Measurements from ENCODE around the gene VWA7. TPM values are rescaled to one million over a fixed set of nuclear protein-coding genes. Genes with fewer than 3 reads are reported as not detected.
A peak's percentile ranks its signal among the peaks of the same experiment; 100 is the strongest.

Gene VWA7
- total RNA-seq, 1 donor: 0.36 TPM

DNA sequence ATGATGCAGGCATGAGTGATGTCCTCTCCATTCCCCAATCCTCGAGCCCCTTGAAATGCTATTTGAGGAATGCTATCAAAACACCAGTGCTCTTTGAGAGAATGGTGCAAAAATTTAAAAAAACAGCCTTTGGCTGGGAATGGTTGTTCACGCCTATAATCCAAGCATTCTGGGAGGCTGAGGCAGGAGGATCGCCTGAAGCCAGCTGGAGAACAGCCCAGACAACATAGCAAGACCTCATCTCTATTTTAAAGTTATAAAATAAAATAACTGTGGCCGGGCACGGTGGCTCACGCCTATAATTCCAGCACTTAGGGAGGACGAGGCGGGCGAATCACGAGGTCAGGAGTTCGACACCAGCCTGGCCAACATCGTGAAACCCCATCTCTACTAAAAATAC lies 22.7 kb upstream of the VWA7 start:
- Histone ChIP-seq H3K36me3 (ENCODE audit: insufficient read depth, low read length) (no peaks in the 10 kb centered on the region), H2AFZ (ENCODE audit: low read length) (no peak overlapping the region), H3K4me3 (ENCODE audit: insufficient read depth, low read length) (no peak overlapping the region), H3K9me3 (ENCODE audit: low read depth, low read length) (no peaks in the 10 kb centered on the region), H3K4me2 (ENCODE audit: insufficient read depth, low read length) (no peak overlapping the region), H3K79me2 (ENCODE audit: insufficient read depth, low read length) (peaks cover 15% of the 10 kb centered on the region), H3K27ac (ENCODE audit: low read depth, low read length) (no peak overlapping the region), H3K4me1 (ENCODE audit: insufficient read depth, low read length) (no peaks in the 10 kb centered on the region), H4K20me1 (ENCODE audit: insufficient read depth, low read length) (no peaks in the 10 kb centered on the region), H3K27me3 (ENCODE audit: insufficient read depth, low read length) (no peaks in the 10 kb centered on the region)
- TF ChIP-seq, protein P1, sequence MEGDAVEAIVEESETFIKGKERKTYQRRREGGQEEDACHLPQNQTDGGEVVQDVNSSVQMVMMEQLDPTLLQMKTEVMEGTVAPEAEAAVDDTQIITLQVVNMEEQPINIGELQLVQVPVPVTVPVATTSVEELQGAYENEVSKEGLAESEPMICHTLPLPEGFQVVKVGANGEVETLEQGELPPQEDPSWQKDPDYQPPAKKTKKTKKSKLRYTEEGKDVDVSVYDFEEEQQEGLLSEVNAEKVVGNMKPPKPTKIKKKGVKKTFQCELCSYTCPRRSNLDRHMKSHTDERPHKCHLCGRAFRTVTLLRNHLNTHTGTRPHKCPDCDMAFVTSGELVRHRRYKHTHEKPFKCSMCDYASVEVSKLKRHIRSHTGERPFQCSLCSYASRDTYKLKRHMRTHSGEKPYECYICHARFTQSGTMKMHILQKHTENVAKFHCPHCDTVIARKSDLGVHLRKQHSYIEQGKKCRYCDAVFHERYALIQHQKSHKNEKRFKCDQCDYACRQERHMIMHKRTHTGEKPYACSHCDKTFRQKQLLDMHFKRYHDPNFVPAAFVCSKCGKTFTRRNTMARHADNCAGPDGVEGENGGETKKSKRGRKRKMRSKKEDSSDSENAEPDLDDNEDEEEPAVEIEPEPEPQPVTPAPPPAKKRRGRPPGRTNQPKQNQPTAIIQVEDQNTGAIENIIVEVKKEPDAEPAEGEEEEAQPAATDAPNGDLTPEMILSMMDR (IDR thresholded peaks at IDR 0.05; ENCODE audit: extremely low read depth, low read depth, low read length): no peak
- no peak for DNase-seq (ENCODE audit: insufficient read length, low spot score, missing footprints)

- Histone ChIP-seq H4K20me1 (ENCODE audit: insufficient read depth, low read length) (no peaks in the 10 kb centered on the region), H3K4me1 (ENCODE audit: insufficient read depth, low read length) (peaks cover 9% of the 10 kb centered on the region), H3K9me3 (ENCODE audit: low read depth, low read length) (no peaks in the 10 kb centered on the region), H2AFZ (ENCODE audit: low read length) (no peak overlapping the region), H3K4me3 (ENCODE audit: insufficient read depth, low read length) (no peak overlapping the region), H3K79me2 (ENCODE audit: insufficient read depth, low read length) (peaks cover 27% of the 10 kb centered on the region), H3K36me3 (ENCODE audit: insufficient read depth, low read length) (peaks cover 1% of the 10 kb centered on the region), H3K27ac (ENCODE audit: low read depth, low read length) (no peak overlapping the region), H3K4me2 (ENCODE audit: insufficient read depth, low read length) (no peak overlapping the region), H3K27me3 (ENCODE audit: insufficient read depth, low read length) (no peaks in the 10 kb centered on the region)
- TF ChIP-seq, protein P1 (IDR thresholded peaks at IDR 0.05; ENCODE audit: extremely low read depth, low read depth, low read length): no peak
- DNase-seq (ENCODE audit: insufficient read length, low spot score, missing footprints): no peak
Observed at GRCh38 chr6:31797588-31797987, 20.5 kb upstream of the VWA7 start.

DNA sequence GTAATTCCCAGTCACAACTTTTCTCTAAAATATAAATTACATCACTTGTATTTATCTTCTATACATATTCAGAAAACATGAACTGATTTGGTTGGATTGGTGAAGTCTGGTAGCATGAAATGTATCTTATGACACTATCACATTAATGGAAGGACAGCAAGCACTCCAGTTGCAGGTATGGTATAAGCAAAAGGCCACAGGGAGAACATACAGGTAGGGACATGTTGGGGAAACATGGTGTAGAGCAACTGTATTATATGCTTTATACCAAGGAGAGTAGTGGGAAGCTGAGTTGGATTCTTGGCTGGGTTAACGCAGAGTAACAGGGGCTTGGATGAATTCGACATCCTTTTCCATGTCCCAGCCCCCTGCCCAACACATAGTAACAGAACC lies 19.9 kb upstream of the VWA7 start:
- TF ChIP-seq, protein P1 (IDR thresholded peaks at IDR 0.05; ENCODE audit: extremely low read depth, low read depth, low read length): no peak

DNA sequence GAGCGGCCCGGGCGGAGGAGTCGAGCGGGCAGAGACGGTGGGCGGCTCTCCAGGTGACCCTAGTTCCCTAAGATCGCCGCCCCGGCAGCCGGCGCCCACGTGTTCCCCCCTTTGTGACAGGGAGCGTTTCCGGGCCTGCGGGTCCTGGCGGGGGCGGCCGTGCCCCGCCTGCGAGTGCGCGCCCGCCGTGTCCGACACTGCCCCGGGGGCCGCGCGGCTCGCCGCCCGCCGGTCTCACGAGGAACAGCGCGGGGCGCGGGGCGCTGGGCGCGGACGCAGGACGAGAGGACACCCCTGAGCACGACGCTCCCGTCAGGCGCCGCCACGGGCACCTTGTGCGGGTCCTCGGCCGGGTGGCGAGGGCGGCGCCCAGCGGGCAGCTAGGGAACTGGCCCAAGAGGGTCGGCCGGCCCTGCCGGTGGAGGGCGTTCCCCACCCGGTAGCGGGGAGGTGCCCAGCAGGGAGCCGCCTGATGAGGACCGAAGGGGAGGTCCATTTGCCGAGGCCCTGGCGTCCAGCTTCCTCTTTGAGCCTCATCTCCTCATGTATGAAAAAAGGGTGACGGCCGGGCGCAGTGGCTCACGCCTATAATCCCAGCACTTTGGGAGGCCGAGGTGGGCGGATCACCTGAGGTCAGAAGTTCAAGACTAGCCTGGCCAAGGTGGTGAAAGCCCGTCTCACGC lies 18.6 kb upstream of the VWA7 start, which contains the start of gene VARS1:
TSS of gene VARS1 (minus strand) at position 137 of the 683 bp plus-strand sequence. CDS start 535 bp downstream, outside the sequence.
- H4K20me1 ChIP-seq (ENCODE audit: insufficient read depth, low read length): no peaks in the 10 kb centered on the region
- peak within 1 kb of the TSS; percentile 92 for H3K27ac ChIP-seq (ENCODE audit: low read depth, low read length)
- peaks cover 31% of the 10 kb centered on the region for H3K79me2 ChIP-seq (ENCODE audit: insufficient read depth, low read length)
- TF ChIP-seq, protein P1 (IDR thresholded peaks at IDR 0.05; ENCODE audit: extremely low read depth, low read depth, low read length): peak; percentile 56
- DNase-seq (ENCODE audit: insufficient read length, low spot score, missing footprints): peak; percentile 100
- peak within 1 kb of the TSS; percentile 95 for H3K4me3 ChIP-seq (ENCODE audit: insufficient read depth, low read length)
- H3K4me2 ChIP-seq (ENCODE audit: insufficient read depth, low read length): peak within 1 kb of the TSS; percentile 92
- peaks cover 17% of the 10 kb centered on the region for H3K36me3 ChIP-seq (ENCODE audit: insufficient read depth, low read length)
- peaks cover 9% of the 10 kb centered on the region for H3K4me1 ChIP-seq (ENCODE audit: insufficient read depth, low read length)
- no peaks in the 10 kb centered on the region for H3K27me3 ChIP-seq (ENCODE audit: insufficient read depth, low read length)
- peak within 1 kb of the TSS; percentile 91 for H2AFZ ChIP-seq (ENCODE audit: low read length)
- no peaks in the 10 kb centered on the region for H3K9me3 ChIP-seq (ENCODE audit: low read depth, low read length)

More for the DNA sequence above, 19.9 kb upstream of the VWA7 start:
- no peak overlapping the region for H3K4me3 ChIP-seq (ENCODE audit: insufficient read depth, low read length)
- H3K9me3 ChIP-seq (ENCODE audit: low read depth, low read length): no peaks in the 10 kb centered on the region
- no peak overlapping the region for H2AFZ ChIP-seq (ENCODE audit: low read length)
- no peak for DNase-seq (ENCODE audit: insufficient read length, low spot score, missing footprints)
- no peak overlapping the region for H3K4me2 ChIP-seq (ENCODE audit: insufficient read depth, low read length)
- H3K27ac ChIP-seq (ENCODE audit: low read depth, low read length): no peak overlapping the region
- peaks cover 7% of the 10 kb centered on the region for H3K36me3 ChIP-seq (ENCODE audit: insufficient read depth, low read length)
- no peaks in the 10 kb centered on the region for H3K27me3 ChIP-seq (ENCODE audit: insufficient read depth, low read length)
- H4K20me1 ChIP-seq (ENCODE audit: insufficient read depth, low read length): no peaks in the 10 kb centered on the region
- peaks cover 27% of the 10 kb centered on the region for H3K79me2 ChIP-seq (ENCODE audit: insufficient read depth, low read length)
- H3K4me1 ChIP-seq (ENCODE audit: insufficient read depth, low read length): peaks cover 9% of the 10 kb centered on the region

Data from osteoblast (primary cell).